T-helper 22 cell (primary cell): ENCODE results near the gene DERL2.

ENCODE experiments used
- DNase-seq: peaks from one replicate; pipeline ENCODE4 v3.0.0-alpha.2; 2020; ENCODE audit warnings: low read depth

Gene DERL2

DNA sequence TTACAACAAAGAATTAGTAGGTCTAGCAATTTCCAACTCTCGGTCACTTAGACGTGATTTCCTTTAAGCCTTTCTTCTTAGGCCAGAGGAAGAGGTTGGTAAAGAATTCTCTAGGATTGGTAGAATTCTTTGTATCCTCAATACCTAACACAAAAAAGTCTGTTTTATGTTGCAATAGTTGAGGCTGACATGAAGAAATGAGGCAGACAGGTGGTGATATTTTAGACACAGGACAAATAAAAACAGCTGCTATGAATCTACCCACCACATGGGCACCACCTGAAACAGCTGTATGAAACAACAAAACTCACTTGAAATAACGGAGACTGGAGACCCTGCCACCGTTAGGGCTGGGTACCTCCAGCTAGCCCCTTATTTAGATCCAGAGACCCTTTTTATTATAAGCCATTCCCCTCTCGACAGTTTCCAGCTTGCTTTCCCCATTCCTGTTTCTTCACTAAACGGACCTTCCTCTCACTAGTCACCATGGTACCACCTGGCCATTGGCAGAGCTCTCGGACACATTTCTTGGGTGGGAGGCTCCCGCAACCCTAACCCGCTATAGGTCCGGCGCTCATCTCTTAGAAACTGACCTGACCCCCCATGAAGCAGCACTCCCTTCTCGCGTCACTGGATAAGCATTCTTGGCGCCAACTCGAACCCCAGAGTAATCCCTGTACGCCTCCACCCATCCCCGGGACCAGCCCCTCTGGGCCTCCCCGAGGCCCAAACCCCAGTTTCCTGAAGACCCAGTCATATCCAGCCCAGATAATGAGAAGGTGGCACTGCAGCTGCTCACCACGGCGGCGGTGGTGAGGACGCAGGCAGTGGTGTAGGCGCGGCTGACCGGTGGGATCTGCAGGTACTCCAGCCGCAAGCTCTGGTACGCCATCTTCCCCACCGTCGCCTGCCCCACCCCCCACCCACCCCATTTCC, at the start of gene DERL2:
DERL2 (minus strand) TSS at position 909 of the 936 bp plus-strand sequence; CDS start at position 892, 17 bp downstream.
- no peak for DNase-seq

DNA sequence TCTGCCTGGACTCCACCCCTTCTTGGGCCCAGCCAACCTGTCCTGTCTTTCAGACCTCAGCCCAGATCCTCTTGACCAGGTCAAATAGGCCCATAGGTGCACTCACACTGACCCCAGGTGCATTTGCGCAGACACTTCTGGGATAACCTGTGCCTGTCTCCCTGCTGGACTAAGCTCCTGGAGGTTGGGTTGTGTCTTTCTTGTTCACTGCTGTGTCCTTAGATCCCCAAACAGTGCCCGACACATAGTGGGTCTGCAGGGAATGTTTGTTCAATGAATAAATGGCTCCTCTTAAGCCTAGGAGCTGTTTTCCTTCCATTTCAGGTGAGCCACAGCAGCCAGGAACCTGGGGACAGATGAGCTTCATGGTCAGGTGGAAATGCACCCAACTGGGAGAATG, 49.5 kb upstream of the DERL2 start:
- DNase-seq, result no peak

DNA sequence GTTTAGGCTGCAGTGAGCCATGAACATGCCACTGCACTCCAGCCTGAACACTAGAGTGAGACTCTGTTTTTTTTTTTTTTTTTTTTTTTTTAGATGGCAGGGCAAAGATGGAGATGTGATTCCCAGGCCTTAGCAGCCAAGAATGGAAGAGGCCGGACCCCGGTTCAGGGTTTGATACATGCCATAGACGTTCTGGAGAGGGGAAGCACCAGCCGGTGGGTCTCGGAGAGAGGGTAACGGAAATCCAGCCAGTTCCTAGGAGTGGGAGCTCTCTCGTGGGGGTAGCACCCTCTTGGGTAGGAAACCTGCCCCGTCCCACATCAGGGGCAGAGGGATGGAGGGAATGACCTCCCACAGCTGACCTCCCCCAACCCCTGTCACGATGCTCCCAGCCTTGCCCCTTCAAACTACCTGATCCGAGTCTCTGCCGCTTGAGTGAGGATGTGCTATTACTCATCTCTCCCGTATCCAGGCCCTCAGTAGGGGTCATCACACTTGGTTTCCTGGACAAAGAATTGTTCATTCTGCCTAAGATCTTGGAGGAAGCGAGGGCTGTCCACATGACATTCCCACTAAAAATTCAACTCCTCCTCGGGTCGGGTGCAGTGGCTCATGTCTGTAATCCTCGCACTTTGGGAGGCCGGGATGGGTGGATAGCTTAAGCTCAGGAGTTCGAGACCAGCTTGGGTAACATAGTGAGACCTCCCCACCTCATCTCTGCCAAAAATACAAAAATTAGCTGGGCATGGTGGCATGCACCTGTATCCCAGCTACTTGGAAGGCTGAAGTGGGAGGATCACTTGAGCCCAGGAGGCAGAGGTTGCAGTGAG, 47.7 kb upstream of the DERL2 start:
- DNase-seq, result no peak

- DNase-seq, result no peak
Observed at GRCh38 chr17:5532581-5532980, 46.6 kb upstream of the DERL2 start.

DNA sequence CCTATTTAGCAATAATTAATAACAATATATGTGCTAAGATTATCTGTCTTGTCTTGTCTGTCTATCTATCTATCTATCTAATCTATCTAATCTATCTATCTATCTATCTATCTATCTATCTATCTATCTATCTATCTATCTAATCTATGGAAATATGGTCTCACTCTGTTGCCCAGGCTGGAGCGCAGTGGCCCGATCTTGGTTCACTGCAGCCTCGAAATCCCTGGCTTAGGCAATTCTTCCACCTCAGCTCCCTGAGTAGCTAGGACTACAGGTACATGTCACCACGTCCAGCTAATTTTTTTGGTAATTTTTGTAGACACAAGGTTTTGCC, 45.1 kb upstream of the DERL2 start:
- no peak for DNase-seq

GRCh38 chr17:5530265-5531084, 44.5 kb upstream of the DERL2 start:
- DNase-seq, result no peak

GRCh38 chr17:5527601-5528250, 41.7 kb upstream of the DERL2 start:
- DNase-seq, result no peak

GRCh38 chr17:5526821-5527598, 41.0 kb upstream of the DERL2 start:
- DNase-seq, result no peak

DNA sequence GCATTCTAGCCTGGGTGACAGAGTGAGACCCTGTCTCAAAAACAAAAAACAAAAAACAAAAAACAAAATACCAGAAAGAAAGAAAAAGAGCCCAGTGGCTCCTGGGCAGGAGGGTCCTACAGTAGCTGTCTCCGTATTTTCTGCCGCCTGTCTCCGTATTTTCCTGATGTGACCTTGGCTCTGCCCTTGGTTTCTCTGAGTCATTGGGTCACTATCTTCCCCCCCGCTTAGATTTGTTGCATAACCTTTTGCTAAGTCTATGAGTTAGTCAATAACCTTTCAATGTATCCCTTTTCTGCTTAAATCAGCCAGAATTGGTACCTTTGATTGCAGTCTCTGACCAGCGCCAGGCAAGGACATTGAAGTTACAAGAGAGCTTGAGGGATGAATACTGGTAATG, 37.3 kb upstream of the DERL2 start:
- no peak for DNase-seq

GRCh38 chr17:5522476-5522875, 36.5 kb upstream of the DERL2 start:
- no peak for DNase-seq

DNA sequence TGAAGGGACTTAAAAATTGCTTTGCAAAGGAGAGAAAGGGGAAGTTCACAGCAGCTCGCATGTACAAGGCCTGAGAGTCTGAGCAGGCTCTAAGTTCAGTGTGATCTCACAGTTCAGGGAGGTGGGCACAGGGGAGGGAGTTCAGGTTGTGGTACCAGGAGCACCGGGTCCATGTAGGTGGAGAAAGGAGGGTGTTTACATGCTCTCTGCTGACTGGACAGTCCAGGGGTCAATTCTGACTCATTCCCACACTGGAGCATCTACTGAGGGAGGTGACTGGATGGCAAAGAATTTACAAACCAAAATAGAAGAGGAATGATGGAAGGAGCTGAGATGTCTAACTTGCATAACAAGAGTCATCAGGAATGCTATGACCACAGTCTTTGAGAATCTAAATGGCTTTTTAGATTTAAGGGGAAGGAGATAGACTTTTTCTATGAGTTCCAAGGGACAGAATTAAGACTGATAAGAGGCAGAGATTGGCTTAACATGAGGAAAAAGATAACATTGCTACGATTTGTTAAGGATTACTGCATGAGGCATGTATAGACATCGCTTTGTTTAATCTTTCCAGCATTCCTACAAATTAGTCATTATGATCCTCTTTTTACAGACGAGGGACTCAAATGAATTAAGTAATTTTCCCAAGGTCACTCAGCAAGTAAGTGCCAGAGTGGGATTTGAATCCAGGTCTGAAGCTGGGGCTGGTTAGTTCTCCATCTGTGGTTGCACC, 30.2 kb upstream of the DERL2 start:
- DNase-seq, result no peak

GRCh38 chr17:5514976-5515375, 29.0 kb upstream of the DERL2 start:
- DNase-seq, result no peak

DNA sequence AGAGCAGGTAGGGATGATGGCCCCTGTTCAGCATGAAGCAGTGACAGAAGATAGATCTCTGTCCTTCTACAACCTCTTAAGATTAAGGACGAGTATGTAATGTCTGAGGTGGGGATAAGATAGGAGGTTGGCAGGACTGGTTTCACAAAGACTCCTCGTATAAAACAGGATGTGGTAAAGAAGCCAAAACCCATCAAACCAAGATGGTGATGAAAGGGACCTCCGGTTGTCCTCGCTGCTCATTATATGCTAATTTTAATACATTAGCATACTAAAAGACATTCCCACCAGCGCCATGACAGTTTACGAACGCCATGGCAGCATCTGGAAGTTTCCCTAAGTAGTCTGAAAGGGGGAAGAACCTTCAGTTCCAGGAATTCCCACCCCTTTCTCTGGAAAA, 27.6 kb upstream of the DERL2 start:
- DNase-seq, result no peak

DNA sequence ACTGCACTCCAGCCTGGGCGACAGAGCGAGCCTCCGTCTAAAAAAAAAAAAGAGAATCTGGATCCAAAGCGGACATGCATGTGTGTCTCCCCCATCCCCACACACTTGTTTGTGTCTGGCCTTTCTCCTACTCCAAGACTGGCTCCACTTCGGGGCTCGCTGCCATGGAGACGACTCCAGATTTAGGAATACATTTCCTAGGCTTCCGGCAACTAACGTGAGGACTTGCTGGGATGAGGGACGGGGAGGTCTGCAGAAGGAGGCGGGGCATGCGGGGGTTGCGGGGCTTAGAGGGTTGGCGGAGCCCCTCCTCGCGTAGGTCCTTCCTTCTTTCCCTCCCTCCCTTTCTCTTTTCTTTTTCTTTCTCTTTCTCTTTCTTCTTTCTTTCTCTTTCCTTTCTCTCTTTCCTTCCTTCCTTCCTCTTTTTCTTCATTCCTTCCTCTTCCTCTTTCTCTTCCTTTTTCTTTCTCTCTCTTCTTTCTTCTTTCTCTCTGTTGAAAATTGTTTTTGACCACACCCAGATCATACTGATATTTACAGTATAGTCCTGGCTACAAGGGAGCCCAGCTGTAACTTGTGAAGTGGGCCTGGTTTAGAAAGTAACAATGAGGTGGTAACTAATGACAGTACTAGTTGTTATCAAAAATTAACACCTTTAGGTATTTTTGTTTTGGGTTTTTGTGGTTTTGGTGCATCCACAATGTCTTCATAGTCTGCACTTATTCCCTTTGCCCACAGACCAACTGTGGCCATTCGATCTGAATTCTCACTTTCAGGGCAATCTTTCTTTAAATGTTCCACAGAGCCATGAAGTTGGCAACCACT, 25.6 kb upstream of the DERL2 start:
- no peak for DNase-seq

DNA sequence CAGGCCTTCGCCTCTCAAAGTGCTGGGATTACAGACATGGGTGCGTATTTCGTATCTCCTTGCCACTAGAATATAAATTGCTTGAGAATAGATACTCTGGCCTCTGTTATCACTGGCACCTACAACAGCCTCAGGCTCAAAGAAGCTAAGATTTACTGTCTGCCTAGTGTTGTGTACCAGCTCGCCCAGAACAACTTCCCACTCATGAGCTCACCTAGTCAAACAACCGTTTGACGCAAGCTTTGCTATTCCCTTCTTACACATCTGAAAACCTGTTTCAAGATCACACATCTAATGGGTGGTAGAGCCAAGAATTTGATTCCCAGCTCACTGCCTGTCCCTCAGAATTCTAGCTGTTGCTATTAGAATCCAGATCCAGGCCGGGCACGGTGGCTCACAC, 24.8 kb upstream of the DERL2 start:
- no peak for DNase-seq

GRCh38 chr17:5509482-5509881, 23.5 kb upstream of the DERL2 start:
- no peak for DNase-seq

GRCh38 chr17:5508810-5509209, 22.8 kb upstream of the DERL2 start:
- DNase-seq, result no peak

DNA sequence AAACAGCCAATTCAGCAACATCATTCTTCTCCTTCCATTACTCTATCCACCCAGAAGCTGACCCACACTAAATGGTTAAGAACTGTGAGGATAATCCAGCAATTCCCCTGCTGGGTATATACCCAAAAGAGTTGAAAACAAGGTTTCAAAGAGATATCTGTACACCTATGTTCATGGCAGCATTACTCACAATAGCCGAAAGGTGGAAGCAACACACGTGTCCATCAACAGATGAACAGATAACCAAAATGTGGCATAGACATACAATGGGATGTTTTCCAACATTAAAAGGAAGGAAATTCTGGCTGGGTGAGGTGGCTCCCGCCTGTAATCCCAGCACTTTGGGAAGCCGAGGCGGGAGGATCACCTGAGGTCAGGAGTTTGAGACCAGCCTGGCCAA, 20.3 kb upstream of the DERL2 start:
- DNase-seq, result no peak

DNA sequence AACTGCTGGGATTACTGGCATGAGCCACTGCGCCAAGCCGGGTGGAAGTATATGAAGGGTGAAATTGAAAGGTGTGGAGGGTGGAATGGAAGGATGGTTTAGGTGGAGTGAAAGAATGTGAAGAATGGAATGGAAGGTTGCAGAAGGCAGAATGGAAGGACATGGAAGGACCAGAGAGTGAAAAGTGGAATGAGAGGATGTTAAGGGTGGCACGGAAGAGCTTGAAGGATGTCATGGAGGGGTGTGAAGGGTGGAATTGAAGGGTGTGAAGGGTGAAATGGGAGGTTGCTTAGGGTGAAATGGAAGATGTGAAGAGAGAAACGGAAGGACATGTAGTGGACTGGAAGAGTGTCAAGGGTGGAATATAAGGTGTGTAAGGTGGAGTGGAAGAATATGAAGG, 16.6 kb upstream of the DERL2 start:
- DNase-seq, result no peak
